ENCODE results near the gene TOP1.

TOP1 gene

GRCh38 chr20:41004531-41005360 lies 23.9 kb upstream of the TOP1 start:
- DNase-seq (ENCODE audit: low read depth) = no peak

GRCh38 chr20:41005361-41005729 lies 23.3 kb upstream of the TOP1 start:
- peak; percentile 49 for DNase-seq (ENCODE audit: low read depth)

GRCh38 chr20:41006126-41006935 lies 22.3 kb upstream of the TOP1 start:
- DNase-seq (ENCODE audit: low read depth) = no peak

- DNase-seq (ENCODE audit: low read depth) = no peak
Measured at GRCh38 chr20:41006936-41007474, 21.6 kb upstream of the TOP1 start.

- no peak for DNase-seq (ENCODE audit: low read depth)
Measured at GRCh38 chr20:41007481-41007880, 21.1 kb upstream of the TOP1 start.

- DNase-seq (ENCODE audit: low read depth) = no peak
Measured at GRCh38 chr20:41009946-41010345, 18.7 kb upstream of the TOP1 start.

- no peak for DNase-seq (ENCODE audit: low read depth)
Measured at GRCh38 chr20:41011551-41012067, 17.0 kb upstream of the TOP1 start.

- no peak for DNase-seq (ENCODE audit: low read depth)
Measured at GRCh38 chr20:41014561-41015088, 14.0 kb upstream of the TOP1 start.

- DNase-seq (ENCODE audit: low read depth) = no peak
Measured at GRCh38 chr20:41017448-41018042, 11.1 kb upstream of the TOP1 start.

GRCh38 chr20:41018153-41018552 lies 10.5 kb upstream of the TOP1 start:
- DNase-seq (ENCODE audit: low read depth) = no peak

GRCh38 chr20:41023549-41023948 lies 5.1 kb upstream of the TOP1 start:
- DNase-seq (ENCODE audit: low read depth) = no peak

- no peak for DNase-seq (ENCODE audit: low read depth)
Measured at GRCh38 chr20:41027366-41027765, 1.3 kb upstream of the TOP1 start.

GRCh38 chr20:41027872-41028358 lies 707 bp upstream of the TOP1 start:
- no peak for DNase-seq (ENCODE audit: low read depth)

- DNase-seq (ENCODE audit: low read depth) = no peak
Measured at GRCh38 chr20:41029150-41029901, 704 bp downstream of the TOP1 start.

GRCh38 chr20:41030061-41030460 lies 1.4 kb downstream of the TOP1 start:
- DNase-seq (ENCODE audit: low read depth) = no peak

- peak; percentile 32 for DNase-seq (ENCODE audit: low read depth)
Measured at GRCh38 chr20:41030531-41031242, 2.1 kb downstream of the TOP1 start.

GRCh38 chr20:41031243-41031619 lies 2.6 kb downstream of the TOP1 start:
- DNase-seq (ENCODE audit: low read depth) = no peak

GRCh38 chr20:41032271-41032670 lies 3.6 kb downstream of the TOP1 start:
- DNase-seq (ENCODE audit: low read depth) = no peak

- DNase-seq (ENCODE audit: low read depth) = no peak
Measured at GRCh38 chr20:41034239-41034638, 5.6 kb downstream of the TOP1 start.

- no peak for DNase-seq (ENCODE audit: low read depth)
Measured at GRCh38 chr20:41035207-41035606, 6.6 kb downstream of the TOP1 start.

- no peak for DNase-seq (ENCODE audit: low read depth)
Measured at GRCh38 chr20:41037179-41037578, 8.6 kb downstream of the TOP1 start.
